NCI-H1417 (cell line): ENCODE measurements around the gene AOX1.
"Not testable (repeated sequence)": the region's sequence is repeated elsewhere in the genome, so short reads cannot be mapped to it uniquely, and the experiment has no call there.

ENCODE experiments used
- DNase-seq, 3 experiments: peaks; one replicate each; lab custom pipeline; 2025; lab: John Stamatoyannopoulos, UW

Gene AOX1

GRCh38 chr2:200667413-200667812 lies 81.6 kb downstream of the AOX1 start:
- DNase-seq, result no peak

GRCh38 chr2:200668478-200668877 lies 82.7 kb downstream of the AOX1 start:
- DNase-seq, result no peak

- DNase-seq, result no peak
These were observed 83.5 kb downstream of the AOX1 start for GRCh38 chr2:200669308-200669707.

- DNase-seq, result no peak
These were observed 84.5 kb downstream of the AOX1 start for GRCh38 chr2:200670313-200670712.

DNA sequence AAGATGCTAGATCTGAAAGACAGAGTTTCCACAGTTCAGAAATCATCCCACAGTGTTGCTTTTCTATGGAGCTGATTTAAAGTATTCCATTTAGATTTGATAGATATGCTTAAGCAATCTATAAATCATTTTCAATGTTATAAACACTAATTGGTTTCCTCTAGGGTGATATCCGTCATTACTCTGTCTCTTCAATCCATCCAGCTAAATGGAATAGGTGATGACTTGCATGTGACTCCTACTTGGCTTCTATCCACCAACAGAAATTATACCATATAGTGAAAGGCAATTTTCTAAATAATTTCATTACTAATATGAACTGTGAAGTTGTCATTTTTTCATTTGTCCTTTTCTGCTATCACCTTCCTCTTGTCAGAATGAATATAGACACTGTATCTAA lies 84.9 kb downstream of the AOX1 start:
- no peak for DNase-seq

- no peak for DNase-seq
These were observed 87.4 kb downstream of the AOX1 start for GRCh38 chr2:200673191-200673590.

GRCh38 chr2:200674837-200675236 lies 89.0 kb downstream of the AOX1 start:
- no peak for DNase-seq

DNA sequence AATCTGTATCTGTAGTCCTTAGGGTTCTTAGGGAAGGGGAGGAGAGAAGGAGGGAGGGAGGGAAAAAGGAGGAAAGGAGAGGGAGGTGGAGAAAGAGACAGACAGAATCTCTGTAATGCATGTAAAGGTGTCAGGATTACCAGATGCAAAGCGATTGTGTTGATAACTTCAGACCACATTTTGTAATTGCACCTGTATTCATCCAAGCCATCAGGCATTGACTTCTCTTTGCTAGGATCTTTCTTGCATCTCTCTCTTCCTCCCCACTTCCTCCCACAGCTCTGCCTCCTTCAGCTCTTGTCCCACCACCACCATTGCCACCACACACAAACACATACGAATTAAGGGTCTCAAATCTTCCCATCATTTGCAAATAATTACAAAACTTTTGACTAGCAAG lies 91.4 kb downstream of the AOX1 start:
- no peak for DNase-seq

GRCh38 chr2:200677721-200678532 lies 92.1 kb downstream of the AOX1 start:
- DNase-seq, result peak in 1 of 3 experiments; percentile 7

DNA sequence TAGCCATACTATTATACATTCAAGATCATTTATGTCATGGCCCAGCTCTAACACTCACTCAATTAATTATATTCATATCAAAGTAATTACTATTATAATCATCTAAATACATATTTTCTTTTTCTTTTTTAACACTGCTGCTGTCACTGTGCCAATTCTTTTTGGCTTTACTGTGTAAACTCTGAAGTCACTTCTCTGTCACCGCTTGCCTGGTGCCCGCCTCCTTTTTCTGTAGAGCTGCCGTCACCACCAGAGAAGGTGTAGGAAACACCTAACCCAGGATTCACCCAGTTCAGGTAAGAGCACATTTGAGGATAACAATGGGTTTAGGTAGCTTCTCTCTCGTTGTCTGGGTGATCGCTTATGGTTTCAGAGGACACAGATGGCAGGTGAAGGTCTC lies 93.3 kb downstream of the AOX1 start:
- no peak for DNase-seq

GRCh38 chr2:200679535-200679934 lies 93.7 kb downstream of the AOX1 start:
- no peak for DNase-seq

DNA sequence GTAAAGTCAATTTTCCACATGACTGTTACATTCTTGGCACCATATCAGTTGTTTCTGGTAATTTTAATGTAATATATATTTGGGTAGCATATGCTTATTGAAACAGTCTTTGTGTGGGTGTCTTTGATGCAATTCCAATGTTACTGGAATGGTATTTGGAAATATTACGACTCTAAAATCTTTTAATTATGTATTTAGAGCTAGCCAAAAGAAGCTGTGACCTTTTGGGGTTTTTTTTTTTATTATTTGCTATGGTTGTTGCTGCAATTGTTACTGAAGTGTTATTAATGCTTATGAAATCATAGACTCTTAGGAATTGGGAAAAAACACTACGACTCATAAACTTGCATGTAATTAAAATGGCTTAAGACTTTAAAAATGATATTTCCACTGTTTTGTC lies 95.9 kb downstream of the AOX1 start:
- no peak for DNase-seq

- not testable (repeated sequence) for DNase-seq
These were observed 96.6 kb downstream of the AOX1 start for GRCh38 chr2:200682407-200682806.

DNA sequence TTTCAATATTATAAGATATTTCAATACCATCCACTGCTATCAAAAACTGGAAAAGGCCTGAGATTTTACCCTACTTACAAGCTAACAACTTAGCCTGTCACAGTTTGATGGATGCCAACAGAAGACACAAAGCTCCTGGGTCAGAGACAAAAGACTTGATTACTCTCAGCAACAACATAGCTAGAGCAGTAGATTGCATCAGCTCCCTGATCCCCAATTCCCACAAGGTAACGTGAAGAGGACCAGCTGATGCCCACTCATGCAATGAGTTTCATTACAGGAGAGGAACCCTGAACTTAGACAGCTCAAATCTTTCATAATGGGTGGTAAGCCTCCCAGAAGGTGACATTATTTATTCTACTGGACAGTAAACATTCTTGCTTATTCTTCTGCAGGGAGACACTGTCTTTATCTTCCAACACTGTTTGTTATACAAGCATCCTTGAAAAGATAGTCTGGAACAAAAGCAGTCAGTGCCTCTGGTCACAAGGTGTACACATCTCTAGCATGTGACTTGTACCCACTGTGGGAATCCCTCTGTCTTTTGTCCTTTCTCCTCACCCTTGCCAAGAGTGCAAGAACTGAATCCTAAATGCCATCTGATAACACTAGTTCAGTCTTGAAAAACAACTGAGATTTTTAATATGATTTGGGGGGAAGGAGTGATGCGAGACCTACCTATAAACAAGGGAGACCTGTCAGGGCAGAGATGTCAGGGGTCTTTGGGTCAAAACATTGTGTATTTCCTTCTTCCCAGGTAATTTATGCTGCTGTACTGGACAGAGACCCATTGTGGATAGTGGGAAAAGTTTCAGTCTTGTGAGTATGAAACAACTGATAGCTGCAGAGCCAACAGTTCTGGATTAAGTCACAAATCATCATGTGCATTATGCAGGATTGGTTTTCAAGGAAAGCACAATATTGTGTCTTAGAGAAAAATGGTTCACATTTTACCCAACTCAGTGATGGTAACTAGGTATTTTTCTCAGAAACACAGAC lies 102.4 kb downstream of the AOX1 start:
- no peak for DNase-seq

GRCh38 chr2:200689115-200689514 lies 103.3 kb downstream of the AOX1 start:
- DNase-seq, result no peak

- no peak for DNase-seq
These were observed 108.1 kb downstream of the AOX1 start for GRCh38 chr2:200693836-200694470.

DNA sequence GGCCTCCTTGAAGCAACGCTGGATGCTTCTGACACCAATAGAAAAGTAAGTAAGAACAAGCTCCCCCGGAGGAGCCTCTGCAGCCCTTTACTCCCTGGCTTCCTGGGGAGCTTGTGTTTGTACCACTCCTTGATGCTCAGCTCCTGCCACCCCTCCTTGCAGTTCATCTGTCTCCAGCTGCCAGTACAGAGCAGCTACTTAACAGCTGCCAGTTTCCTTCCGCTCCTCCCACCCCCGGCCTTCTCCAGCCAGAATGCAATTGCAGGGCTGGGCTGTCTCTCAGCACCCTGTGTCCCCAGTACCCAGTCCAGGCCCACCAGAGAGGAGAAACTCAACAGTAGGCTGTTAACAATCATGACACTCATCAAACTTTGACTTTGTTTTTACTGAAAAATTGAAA lies 109.4 kb downstream of the AOX1 start:
- no peak for DNase-seq

DNA sequence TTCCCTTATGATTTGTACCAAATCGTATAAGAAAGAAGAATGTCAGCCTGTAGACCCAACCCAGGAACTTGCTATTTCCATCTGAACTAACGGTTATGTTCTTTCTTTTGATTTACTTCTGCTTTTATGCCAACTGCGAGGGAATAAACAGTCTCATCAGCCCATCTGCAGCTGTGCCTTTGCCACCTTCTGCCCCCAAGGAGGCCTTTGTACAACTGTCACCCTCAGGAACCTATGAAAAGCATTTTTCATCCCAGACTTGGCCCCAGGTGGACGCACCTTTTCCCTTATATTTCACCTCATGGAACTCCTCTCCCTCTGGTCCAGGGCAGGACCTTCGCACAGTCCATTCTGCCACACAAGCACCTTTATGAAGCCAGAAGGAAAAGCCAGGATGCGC lies 109.8 kb downstream of the AOX1 start:
- DNase-seq, result no peak

DNA sequence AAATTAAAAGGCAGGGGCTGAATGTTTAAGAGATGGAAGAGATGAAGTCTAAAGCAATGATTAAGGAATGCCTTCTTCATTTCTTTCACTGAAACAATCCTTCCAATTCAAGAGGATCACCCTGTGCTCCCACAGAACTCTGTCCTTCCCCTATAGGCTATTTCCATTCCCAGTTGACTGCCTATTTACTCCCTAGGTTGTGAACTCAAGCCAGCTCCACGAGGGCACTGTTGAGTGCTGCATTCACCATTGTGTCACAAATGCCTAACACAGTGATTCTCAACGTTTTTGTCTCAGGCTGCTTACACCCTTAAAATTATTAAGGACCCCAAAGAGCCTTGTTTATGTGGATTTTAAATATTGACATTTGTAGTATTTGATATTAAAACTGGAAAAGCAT lies 112.4 kb downstream of the AOX1 start:
- no peak for DNase-seq

DNA sequence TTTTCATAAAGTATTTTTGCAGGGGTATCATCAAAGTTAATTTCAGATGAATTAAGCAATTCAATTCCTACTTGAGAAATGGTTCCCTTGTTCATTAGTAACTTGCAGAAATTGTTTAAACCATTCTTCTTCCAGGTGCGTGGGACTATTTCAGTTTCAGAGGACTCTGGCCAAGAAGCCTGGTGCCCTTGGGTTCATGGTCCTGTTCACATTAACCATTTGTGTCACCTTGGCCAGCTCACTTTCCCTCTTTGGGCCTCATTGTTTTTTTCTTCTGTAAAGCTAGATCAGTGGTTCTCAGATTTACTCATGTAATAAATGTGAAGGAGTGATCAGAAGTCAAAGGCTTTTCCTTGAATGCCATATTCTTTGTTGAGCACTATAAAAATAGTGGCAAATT lies 113.5 kb downstream of the AOX1 start:
- no peak for DNase-seq

GRCh38 chr2:200700856-200701255 lies 115.0 kb downstream of the AOX1 start:
- no peak for DNase-seq

DNA sequence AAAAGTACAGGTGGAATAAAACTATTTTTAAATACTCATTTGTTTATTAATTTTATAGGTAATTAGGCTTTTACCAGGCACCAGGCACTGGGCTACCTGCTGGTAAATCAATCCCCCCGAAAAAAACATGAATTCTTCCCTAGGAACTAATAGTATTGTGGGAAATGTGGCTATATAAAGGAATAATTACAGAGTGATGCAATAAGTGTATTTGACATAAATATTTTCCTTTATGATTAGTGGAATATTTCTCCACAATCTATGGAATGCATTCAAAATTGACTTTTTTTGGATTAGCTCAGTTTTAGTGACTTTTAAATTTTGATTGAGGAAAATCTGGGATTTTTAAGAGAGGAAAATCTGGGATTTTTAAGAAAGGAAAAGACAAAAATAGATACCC lies 116.2 kb downstream of the AOX1 start:
- no peak for DNase-seq
